ENCODE data around the gene TADA3. TPM values are rescaled to one million over a fixed set of nuclear protein-coding genes. Genes with fewer than 3 reads are reported as not detected.

TADA3 gene
- total and polyA plus RNA-seq, 8 donors: 13.2 to 29.1 (median 20.1) TPM

- H3K9me3 ChIP-seq: no peaks in the 10 kb centered on the region
- 62 to 66% methylated on average over 3 of the region's 3 CpGs for WGBS, 2 donors
- H3K27me3 ChIP-seq: no peaks in the 10 kb centered on the region
- peaks cover 0 to 33% (median 0%) of the 10 kb centered on the region in 3 donors for H3K36me3 ChIP-seq
- intact Hi-C loops (cut with DNase I): no loop called here
- H3K4me1 ChIP-seq: no peaks in the 10 kb centered on the region
- TF ChIP-seq, protein P1, sequence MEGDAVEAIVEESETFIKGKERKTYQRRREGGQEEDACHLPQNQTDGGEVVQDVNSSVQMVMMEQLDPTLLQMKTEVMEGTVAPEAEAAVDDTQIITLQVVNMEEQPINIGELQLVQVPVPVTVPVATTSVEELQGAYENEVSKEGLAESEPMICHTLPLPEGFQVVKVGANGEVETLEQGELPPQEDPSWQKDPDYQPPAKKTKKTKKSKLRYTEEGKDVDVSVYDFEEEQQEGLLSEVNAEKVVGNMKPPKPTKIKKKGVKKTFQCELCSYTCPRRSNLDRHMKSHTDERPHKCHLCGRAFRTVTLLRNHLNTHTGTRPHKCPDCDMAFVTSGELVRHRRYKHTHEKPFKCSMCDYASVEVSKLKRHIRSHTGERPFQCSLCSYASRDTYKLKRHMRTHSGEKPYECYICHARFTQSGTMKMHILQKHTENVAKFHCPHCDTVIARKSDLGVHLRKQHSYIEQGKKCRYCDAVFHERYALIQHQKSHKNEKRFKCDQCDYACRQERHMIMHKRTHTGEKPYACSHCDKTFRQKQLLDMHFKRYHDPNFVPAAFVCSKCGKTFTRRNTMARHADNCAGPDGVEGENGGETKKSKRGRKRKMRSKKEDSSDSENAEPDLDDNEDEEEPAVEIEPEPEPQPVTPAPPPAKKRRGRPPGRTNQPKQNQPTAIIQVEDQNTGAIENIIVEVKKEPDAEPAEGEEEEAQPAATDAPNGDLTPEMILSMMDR (IDR thresholded peaks at IDR 0.05): no peak
- ATAC-seq: no peak
- H3K27ac ChIP-seq: no peak overlapping the region
- no peak overlapping the region for H3K4me3 ChIP-seq
- DNase-seq: no peak
- no peak for FAIRE-seq
Measured at GRCh38 chr3:9781978-9782603, 10.2 kb downstream of the TADA3 start.

DNA sequence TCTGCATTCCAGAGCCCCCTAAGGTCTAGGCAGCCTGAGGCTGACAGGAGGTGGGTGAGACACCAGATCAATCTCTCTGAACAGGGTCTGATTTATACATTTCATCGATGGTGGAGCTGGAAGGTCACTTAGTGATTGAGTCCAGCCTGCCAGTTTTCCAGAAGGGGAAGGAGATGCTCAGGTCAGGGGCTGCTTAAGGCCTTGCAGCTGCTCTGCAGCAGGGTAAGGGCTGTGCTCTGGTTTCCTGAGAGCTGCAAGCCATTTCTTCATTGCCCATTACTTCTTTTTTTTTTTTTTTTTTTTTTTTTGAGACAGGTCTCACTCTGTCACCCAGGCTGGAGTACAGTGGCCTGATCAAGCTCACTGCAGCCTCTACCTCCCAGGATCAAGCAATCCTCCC is 10.7 kb downstream of the TADA3 start:
- intact Hi-C loops (cut with DNase I): no loop called here
- Histone ChIP-seq H3K27ac (no peak overlapping the region), H3K9me3 (no peaks in the 10 kb centered on the region), H3K27me3 (no peaks in the 10 kb centered on the region), H3K36me3 (peaks cover 0 to 28% (median 0%) of the 10 kb centered on the region in 3 donors), H3K4me3 (no peak overlapping the region), H3K4me1 (no peaks in the 10 kb centered on the region)
- FAIRE-seq: no peak
- 68 to 79% methylated on average over 1 of the region's 1 CpG for WGBS, 2 donors
- no peak for ATAC-seq
- DNase-seq: no peak
- TF ChIP-seq, protein P1 (IDR thresholded peaks at IDR 0.05): no peak

- no peak for ATAC-seq
- DNase-seq: no peak
- Histone ChIP-seq H3K27me3 (no peaks in the 10 kb centered on the region), H3K27ac (no peak overlapping the region), H3K9me3 (no peaks in the 10 kb centered on the region), H3K4me1 (no peaks in the 10 kb centered on the region), H3K36me3 (peaks cover 0 to 22% (median 0%) of the 10 kb centered on the region in 3 donors), H3K4me3 (no peak overlapping the region)
- TF ChIP-seq, protein P1 (IDR thresholded peaks at IDR 0.05): no peak
- WGBS, 2 donors: 90 to 92% methylated on average over 4 of the region's 4 CpGs
- intact Hi-C loops (cut with DNase I): no loop called here
- FAIRE-seq: no peak
Measured at GRCh38 chr3:9780910-9781309, 11.4 kb downstream of the TADA3 start.

- no peaks in the 10 kb centered on the region for H3K9me3 ChIP-seq
- no peak for FAIRE-seq
- no peak for DNase-seq
- H3K27me3 ChIP-seq: no peaks in the 10 kb centered on the region
- intact Hi-C loops (cut with DNase I): no loop called here
- H3K36me3 ChIP-seq: peaks cover 0 to 19% (median 0%) of the 10 kb centered on the region in 3 donors
- ATAC-seq: no peak
- no peaks in the 10 kb centered on the region for H3K4me1 ChIP-seq
- peak overlapping the region in 1 of 4 donors; percentile 33 for H3K27ac ChIP-seq
- 76 to 86% methylated on average over 10 of the region's 10 CpGs for WGBS, 2 donors
- TF ChIP-seq, protein P1 (IDR thresholded peaks at IDR 0.05): no peak
- H3K4me3 ChIP-seq: no peak overlapping the region
Measured at GRCh38 chr3:9780458-9780812, 11.8 kb downstream of the TADA3 start.

GRCh38 chr3:9779721-9780457 is 12.4 kb downstream of the TADA3 start:
- Histone ChIP-seq H3K4me3 (no peak overlapping the region), H3K27ac (peak overlapping the region in 1 of 4 donors; percentile 33), H3K4me1 (no peaks in the 10 kb centered on the region), H3K9me3 (no peaks in the 10 kb centered on the region), H3K27me3 (no peaks in the 10 kb centered on the region), H3K36me3 (peaks cover 0 to 18% (median 0%) of the 10 kb centered on the region in 3 donors)
- 85 to 89% methylated on average over 7 to 8 of the region's 8 CpGs for WGBS, 2 donors
- intact Hi-C loops (cut with DNase I): no loop called here
- TF ChIP-seq, protein P1 (IDR thresholded peaks at IDR 0.05): no peak
- no peak for FAIRE-seq
- peak in 3 of 4 donors; percentile 19 to 72 (median 46) for ATAC-seq
- no peak for DNase-seq
